Activated gamma-delta T cell treated with Interleukin-2 at 50 U/mL for 16 hours (primary cell): Measurements from ENCODE around the gene PLCB4.

Experiments
- DNase-seq: peaks from one replicate; pipeline ENCODE4 v3.0.0-alpha.2; 2020

The PLCB4 gene

DNA sequence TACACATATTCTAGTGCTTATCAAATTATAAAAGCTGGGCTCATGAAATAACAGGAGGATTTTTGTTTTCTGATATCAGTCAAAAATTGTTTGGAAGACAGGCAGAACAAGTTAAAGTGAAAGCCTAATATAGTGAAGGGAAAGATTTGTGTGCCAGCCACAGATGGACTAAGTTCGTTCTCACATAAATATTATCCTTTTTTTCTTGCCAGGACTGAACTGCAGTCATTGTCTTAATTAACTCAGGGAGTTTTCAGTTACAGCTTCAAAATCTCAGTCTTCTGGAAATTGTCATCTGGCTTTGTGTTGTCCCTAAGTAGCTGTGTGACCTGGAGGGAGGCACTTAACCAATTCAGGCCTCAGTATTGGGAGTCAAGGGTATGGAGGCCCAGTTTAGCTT lies 40.7 kb downstream of the PLCB4 start:
- DNase-seq: no peak

DNA sequence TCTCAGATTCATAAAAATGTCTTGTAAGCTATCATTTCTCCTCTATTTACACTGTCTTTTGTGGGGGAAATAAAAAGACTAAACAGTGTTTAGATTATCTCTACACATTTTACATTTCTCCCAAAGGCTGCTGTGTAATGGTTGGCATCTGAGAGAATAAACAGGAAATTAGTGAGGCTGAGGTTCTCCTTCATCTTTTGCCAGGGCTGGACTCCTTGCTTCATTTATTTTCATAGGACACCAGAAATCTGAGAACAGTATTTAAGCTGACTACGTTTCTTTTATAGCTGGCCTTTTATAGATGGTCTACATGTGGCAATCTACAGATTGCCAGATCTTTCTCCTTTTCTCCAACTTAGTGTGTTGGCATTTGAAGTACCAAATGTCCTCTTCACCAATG lies 41.5 kb downstream of the PLCB4 start:
- DNase-seq: no peak

DNA sequence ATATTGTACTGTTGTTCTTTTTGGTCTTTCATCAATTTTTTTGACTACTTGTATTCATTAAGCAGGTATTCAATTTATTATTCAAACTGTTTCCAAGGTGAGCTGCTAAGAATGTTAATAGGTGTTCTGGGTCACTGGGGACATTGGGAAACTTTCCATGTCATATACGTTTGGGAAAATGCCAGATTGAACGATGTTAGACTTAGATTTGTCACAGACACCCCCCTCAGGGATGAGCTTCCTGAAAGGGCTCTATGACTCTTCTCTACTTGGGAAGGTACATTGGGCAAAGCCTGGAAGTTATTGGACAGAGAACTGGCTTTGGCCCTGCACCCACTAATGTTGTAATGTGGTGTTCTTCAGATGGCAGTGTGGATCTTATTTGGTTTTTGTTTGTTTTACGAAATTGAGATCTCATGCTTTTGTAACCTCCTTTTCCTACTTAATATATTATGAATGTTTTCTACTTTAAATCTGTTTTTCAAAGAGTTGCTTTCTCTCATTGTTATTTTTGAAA lies 42.1 kb downstream of the PLCB4 start:
- no peak for DNase-seq

DNA sequence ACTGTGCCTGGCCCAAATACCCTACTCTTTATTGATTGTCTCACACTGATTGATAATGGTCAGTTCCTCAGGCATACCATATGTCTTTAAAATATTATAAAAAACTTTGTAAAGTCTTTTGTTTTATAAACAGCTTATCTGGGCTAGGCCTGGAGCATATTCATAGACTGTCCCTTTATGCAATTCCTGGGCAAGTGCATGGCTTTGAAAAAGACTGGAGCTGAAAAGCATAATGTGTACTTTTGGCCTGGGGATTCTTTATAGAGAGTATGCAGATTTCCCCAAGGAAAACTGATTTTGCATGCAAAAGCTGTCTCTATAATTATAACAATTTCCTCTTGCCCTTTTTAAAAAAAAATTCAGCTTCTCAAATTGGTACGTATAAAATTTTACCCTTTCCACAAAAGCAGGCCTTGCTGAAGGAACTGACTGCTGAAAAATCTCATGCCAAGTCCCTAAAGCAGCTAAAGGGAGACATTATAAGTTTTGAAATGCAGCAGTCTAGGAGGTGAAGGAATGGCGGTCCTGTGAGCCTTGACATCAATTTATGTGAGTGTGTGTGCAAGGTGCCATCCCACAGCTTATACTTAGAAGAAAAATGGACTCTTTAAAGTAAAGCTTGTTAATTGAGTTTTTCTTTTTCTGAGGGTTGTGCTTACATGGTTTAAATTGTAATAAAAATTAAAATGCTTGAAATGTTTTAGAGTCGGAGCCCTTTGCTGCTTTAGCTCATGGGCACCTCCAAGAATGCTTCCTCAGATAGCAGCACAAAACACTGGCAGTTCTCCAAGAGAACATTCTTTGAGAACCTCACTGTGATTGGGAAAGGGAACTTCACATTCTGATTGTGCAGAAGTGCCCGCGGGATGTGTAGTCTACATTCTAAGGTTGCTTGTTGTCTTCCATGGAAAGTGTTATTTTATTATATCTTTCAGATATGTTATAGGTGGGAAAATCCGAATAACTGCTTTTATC lies 43.9 kb downstream of the PLCB4 start:
- DNase-seq: no peak

DNA sequence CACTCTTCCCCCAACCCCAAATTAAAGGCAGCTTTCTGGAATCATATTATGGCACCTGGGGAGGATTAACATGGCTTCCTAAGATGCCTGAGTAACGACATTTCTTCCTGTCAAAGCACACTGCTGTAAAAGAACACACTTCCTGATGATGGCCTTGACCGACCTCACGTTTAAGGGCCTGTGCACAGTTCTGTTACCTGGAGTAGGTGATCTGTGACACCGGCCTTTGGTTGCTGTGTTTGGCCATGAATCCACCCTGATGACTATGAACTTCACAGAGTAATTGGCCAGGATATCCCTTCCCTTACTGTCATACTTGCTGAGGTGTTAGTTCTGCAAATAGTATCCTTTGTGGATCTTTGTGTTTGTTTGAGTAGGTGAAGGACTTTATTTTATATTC lies 45.8 kb downstream of the PLCB4 start:
- DNase-seq: no peak

DNA sequence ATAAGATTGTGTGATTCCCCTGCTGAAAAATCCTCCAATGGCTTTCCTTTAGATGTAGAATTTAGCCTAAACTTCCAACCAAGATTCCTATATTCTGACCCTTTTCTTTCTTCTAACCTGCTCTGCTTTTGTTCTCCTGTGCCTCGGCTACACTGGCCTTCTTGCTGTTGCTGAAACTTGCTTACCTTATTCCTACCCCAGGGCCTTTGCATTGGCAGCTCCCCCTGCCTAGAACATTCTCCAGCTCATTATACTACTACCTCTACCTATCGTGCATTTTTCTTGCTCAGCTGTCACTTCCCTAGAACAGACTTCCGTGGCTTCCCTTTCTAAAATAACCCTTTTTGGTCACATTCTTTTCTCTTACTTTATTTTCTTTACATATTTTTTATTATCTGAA lies 48.7 kb downstream of the PLCB4 start:
- no peak for DNase-seq

DNA sequence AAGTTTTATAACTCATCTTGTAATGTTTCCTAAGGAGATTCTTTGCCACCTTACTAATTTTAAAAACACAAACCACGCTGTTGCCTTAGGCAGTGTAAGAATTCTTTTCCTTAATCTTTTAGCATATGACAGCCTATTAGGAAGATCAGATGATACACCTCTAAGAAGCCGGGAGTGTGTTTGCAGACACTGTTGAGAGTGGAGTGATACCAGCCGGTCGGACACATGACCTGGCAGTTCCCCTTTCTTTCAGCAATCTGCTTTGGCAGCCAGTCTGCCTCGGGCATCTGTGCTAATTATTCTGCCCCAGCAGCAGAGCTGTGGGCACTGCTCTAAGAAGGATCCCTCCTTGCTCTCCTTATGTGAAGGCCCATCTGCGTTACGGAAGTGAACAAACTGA lies 50.9 kb downstream of the PLCB4 start:
- no peak for DNase-seq

DNA sequence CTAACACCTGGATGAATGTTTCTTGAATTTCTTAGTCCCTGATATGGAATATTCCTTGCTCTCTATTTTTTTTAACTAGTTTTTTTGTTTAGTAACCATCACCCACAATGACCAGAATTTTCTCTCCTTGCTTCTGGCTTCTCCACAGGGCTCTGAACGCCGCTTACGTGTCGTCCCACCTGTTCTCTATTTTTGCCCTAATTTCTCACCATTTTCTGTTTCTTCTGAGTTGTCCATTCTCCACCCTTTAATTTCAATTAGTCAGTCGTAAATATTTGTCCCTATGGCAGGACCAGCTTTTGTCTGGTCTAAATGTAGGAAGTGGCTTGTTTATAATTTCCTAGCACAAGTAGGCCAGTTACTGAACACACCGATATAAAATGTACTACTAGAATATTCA lies 52.3 kb downstream of the PLCB4 start:
- no peak for DNase-seq

DNA sequence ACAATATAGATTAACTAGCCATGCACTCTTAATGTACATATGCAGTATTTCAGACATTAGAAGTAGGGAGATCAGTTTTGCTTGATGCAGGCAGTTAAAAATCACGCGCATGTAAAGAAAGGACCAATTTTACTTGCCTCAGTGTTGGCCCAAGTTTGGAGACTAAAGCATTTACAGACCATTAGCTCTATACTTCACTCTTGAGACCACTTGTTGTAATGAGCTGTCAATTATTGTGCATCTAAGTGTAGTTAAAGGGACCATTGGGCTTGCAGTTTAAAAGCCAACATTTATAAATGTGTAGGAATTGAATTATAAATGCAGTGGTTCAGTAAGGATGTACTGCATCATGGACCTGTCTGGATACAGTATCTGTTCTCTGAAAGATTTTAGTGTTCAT lies 53.7 kb downstream of the PLCB4 start:
- no peak for DNase-seq

DNA sequence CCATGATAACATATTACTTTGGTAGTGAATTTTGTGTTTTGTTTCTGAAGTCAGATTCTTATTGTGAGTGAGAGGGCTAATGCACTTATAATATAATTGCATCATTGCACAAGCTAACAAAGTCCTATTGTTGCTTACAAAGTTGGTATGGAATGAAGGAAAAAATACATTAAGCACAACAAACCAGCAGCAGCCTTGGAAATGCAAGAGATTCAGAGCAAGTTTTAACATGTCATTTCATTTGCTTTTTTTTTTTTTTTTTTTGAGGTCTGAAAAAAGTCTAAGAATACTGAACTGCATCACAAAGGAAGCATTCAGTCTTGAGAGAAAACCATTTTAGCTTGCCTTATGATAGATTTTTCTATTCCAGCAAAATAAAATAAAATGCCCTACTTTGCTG lies 57.6 kb downstream of the PLCB4 start:
- no peak for DNase-seq

DNA sequence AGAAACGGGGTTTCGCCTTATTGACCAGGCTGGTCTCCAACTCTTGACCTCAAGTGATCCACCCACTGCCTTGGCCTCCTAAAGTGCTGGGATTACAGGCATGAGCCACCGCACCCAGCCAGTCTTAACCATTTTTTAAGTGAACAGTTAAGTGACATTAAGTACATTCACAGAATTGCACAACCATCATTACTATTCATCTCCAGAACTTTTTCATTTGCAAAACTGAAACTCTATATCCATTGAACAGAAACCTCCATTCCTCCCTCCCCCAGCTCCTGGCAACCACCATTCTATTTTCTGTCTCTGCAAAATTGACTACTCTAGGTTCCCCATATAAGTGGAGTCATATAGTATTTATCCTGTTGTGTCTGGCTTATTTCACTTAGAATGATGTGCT lies 59.7 kb downstream of the PLCB4 start:
- DNase-seq: no peak

DNA sequence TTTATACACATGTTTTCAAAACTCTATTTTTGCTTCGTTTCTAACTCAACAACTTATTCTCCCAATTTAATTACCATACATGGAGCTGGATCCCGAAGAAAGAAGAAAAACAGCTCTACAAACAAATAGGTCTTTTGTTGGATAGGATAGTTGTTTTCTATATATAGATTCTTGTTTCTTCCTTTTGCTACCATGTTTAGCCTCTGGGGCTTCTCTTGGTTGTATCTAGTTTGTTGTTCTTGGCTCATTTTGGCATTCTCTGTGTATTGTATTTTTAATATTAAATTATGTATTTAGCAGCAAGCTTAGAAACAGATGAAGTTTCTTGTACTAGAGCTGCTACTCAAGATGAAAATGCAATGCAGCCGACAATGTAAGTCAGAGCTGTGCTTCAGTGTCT lies 60.9 kb downstream of the PLCB4 start:
- DNase-seq: no peak

DNA sequence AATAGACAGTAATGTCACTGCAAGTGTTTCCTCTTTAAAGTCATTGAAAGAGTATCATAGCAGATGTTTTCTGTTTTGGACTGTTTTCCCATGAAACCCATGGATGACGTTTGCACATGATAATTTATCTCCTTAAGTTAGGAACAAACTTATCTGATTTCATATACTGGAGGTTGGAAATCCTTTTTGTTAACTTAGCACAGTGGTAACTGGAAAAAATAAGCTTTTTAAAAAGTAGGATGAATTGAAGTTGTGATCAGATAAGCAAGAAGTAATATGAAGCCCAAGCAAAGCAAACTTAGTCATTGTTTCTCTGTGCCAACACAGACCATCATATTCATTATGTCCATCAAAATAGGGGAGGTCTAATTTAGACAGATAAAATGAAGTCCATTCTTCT lies 61.6 kb downstream of the PLCB4 start:
- no peak for DNase-seq

DNA sequence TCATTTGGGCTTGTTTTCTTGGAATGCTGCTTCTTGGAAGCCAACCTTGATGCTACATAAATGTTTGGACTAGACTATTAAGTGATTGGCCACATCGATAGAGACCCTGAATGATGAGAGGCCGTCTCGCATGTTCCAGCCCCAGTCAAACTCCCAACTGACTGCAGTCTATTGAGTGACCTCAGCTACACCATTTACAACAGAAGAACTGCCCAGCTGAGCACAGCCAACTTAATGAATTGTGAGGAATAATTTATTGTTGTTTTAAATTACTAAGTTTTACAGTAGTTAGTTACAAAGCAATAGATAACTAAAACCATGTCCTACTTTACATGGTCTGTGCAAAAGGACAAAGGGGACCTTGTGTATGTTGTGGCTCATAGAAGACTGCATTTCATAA lies 63.0 kb downstream of the PLCB4 start:
- DNase-seq: no peak

DNA sequence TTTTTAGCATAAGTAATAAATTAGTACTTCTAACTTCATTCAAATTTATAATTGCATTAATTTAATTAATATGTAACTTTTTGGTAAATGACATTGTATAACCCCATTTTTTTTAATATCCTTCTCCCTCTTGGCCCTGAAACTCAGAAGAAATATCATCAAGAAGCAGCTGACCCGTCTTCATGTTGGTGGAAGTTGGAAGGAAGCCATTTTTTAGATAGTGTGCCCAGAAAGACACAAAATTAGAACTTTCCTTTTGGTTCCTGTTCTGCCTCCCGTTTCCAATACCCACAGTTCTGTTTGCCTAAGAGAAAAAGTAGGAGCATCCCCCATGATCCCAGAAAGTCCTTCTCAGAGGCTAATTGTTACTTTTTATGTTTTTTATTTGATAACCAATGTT lies 65.5 kb downstream of the PLCB4 start:
- no peak for DNase-seq

DNA sequence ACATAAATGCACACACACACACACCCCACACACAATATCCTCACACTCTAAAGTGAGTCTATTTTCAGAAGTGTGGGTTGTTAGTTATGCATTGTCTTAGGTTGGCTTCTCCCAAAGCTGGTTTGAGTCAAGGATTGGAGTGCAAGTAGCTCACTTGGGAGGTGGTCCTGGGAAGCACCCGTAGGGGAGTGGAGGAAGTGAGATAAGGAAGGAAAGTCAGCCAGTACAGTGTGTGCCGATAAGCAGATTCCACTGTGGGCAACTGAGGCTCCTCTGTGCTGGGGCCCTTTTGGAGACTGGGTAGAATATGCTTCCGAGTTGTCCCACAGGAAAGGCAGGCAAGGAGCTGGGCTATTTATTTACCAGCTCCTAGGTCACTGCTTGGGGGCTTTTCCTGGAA lies 67.2 kb downstream of the PLCB4 start:
- DNase-seq: no peak

DNA sequence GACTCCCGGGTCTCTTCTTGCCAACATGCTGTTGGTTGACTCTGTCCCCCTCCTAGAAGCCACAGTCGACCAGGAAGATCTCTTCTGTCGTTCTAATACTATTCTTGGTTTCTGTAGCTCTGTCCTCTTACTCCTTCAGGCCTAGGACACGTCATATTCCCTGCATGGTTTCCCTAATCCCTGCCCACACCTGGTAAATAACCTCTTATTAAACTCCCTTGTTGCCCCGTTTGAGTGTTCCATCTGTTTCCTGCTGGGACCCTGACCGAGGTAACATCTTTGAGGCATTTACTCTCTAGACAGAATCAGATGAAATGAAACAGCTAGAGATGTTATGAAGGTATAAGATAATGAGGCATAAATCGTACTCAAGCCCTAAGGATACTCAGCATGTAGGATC lies 68.1 kb downstream of the PLCB4 start:
- DNase-seq: no peak

DNA sequence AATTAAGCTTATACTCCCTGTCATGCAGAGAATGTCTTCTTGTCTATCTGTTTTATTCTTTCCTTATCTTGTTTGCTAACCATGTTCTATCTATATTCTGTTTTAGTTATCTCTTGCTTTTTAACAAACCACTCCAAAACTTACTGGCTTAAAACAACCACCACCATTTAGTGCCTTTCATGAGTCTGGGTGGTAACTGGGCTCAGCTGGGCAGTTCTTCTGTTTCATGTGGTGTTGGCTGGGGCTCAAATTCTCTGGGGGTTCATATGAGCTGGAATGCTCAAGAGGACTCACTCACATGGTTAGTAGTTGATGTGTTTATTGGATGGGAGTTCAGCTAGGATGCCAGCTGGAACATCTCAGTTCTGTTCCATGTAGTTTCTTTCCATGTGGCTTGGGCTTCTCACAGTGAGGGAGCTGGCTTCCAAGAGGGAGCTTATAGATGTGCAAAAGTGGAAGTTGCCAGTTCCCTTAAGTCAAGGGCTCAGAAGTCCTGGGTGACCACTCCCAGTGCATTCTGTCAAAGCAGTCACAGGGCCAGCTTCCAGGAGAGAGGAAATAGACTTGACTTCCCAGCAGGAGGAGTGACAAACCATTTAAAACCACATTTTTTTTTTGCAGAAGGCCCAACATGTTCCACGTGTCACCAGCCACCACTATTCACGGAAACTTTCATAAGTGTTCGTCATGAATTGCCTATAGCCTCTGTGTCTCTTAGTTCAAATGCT lies 70.4 kb downstream of the PLCB4 start:
- DNase-seq: no peak

DNA sequence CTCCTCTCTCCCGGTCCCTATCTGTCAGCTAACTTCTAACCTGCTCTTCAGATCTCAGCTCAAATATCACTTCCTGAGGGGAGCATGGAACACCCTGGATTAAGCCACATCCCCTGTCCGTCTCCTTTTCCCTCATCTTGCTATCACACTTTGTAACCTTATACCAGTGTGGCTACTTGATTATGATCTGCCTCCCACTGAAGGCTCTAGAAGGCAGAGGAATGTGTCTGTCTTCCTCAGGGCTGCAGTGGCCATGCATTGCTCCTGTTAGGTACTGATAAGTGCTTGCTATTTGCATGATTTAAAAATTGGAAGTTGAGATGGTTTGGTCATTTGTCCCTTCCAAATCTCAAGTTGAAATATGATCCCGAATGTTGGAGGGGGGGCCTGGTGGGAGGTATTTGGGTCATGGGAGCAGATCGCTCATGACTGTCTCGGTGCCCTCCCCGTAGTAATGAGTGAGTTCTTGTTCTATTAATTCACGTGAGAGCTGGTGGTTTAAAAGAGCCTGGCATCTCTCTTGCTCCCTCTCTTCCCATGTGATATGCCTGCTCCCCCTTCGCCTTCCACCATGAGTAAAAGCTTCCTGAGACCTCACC lies 71.4 kb downstream of the PLCB4 start:
- DNase-seq: no peak

DNA sequence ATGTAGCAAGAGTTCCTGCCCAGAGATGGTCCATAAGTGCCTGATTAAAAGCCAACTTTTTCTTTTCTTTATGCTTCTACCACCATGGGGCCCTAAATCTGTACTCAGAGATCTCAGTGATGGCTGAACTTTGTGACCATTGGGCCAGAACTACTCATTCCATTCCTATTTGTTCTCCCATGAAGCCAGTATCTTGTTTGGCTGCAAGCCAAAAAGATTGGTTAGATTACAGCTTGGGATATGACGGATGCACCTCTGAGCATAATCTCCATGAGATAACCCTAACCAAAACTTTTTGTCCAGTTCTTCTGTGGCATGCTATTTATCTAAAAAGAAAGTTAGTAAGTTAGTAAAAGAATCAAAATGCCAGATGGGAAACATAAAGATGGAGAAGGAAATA lies 72.2 kb downstream of the PLCB4 start:
- no peak for DNase-seq

DNA sequence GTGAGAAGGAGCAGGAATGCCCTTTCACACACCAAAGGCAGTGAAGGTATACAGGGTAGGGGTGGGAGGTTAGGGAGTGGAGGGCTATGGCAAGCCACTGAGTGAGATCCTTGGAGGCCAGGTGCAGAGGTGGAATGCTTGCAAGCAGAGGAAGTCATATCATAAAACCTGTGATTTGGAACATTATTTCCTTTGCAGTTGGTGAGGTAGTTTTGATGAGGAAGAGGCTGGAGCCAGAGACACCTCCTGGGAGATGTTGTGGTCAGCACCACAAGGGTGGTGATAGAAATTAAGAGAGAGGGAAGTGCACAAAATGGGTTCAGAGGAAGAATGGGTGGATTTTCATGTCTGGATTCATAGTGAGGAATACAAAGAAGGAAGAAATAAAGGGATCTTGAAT lies 73.0 kb downstream of the PLCB4 start:
- no peak for DNase-seq

DNA sequence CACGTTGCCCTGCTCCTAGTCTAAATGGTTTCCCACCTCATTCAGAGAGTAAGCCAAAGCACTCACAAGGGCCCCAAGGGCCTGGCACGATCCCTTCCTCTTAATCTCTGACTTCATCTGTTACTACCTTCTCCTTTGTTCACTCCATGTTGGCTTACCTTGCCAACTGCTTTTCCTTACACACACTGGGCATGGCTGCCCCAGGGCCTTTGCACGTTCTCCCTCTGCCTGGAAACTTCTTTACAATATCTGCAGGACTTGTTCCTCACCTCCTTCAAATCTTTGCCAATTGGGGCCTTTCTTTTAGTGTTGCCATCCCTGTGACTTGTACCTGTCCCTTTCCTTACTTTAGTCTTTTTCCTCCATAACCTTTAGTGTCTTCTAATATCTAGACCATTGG lies 73.9 kb downstream of the PLCB4 start:
- no peak for DNase-seq

DNA sequence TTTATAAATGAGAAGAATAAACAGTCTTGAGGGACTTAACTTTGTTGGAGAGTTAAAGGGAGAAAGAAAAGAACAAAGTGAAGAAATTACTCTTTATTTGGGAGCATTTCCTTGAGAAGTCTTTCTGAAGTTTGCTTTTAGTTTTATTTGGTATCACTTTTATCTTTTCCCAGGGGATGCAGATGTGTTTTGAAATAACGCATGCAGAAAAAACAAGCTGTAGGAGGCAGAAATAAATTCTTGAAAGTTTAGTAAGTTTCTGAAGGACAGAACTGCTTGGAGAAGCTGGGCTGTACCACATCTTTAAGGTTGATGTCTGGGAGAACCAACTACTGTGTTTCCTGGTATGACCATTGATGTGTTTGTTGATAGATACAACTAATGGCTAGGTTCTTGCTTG lies 75.0 kb downstream of the PLCB4 start:
- DNase-seq: no peak

DNA sequence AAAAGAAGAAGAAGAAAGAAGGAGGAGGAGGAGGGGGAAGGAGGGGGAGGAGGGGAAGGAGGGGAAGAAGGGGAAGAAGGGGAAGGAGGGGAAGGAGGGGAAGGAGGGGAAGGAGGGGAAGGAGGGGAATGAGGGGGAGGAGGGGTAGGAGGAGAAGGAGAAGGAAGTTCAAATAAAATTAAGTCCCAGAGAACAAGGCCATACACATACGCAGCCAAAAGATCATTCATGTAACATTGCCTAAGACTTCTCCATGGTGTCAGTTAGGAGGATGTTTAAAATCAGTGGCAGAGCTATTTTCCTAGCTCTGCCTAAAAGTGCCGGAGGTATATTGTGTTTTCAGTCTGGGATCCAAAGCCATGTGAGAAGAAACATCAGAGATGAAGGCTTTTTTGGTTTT lies 75.8 kb downstream of the PLCB4 start:
- no peak for DNase-seq
